ENCODE measurements around the gene ODAD4. TPM values are rescaled to one million over a fixed set of nuclear protein-coding genes. Genes with fewer than 3 reads are reported as not detected.
"Not testable (repeated sequence)": the region's sequence is repeated elsewhere in the genome, so short reads cannot be mapped to it uniquely, and the experiment has no call there.

The ODAD4 gene
- total RNA-seq, 4 donors from 2014 or later: 3.7 to 5.4 (median 5.2) TPM

GRCh38 chr17:41920580-41920955 lies 9.8 kb upstream of the ODAD4 start:
- no peaks in the 10 kb centered on the region for H3K27me3 ChIP-seq
- TF ChIP-seq EP300 (IDR thresholded peaks at IDR 0.05) (no peak), POLR2A (IDR thresholded peaks at IDR 0.05) (no peak), CTCF (IDR thresholded peaks at IDR 0.05) (no peak)
- 94 to 95% methylated on average over 5 of the region's 5 CpGs for WGBS, 2 donors
- no peak overlapping the region for H3K4me3 ChIP-seq
- H3K4me1 ChIP-seq: peaks cover 0 to 34% (median 19%) of the 10 kb centered on the region in 4 donors
- no peak overlapping the region for H3K27ac ChIP-seq
- H3K36me3 ChIP-seq: no peaks in the 10 kb centered on the region
- H3K9me3 ChIP-seq: no peaks in the 10 kb centered on the region
- no peak for DNase-seq (ENCODE audit: low spot score in 2 of 2)

GRCh38 chr17:41925991-41926590 lies 4.3 kb upstream of the ODAD4 start:
- no peak for DNase-seq (ENCODE audit: low spot score in 2 of 2)
- Histone ChIP-seq H3K9me3 (no peaks in the 10 kb centered on the region), H3K27me3 (no peaks in the 10 kb centered on the region), H3K4me1 (peaks cover 0 to 16% (median 5%) of the 10 kb centered on the region in 4 donors), H3K36me3 (no peaks in the 10 kb centered on the region), H3K4me3 (no peak overlapping the region), H3K27ac (no peak overlapping the region)
- no peak for TF ChIP-seq POLR2A (IDR thresholded peaks at IDR 0.05)
- TF ChIP-seq EP300 (IDR thresholded peaks at IDR 0.05): no peak
- TF ChIP-seq CTCF (IDR thresholded peaks at IDR 0.05): no peak
- WGBS, 2 donors: 90% methylated on average over 7 of the region's 7 CpGs

GRCh38 chr17:41928693-41929251 lies 1.6 kb upstream of the ODAD4 start:
- no peak for TF ChIP-seq EP300 (IDR thresholded peaks at IDR 0.05)
- no peak for TF ChIP-seq POLR2A (IDR thresholded peaks at IDR 0.05)
- no peak for TF ChIP-seq CTCF (IDR thresholded peaks at IDR 0.05)
- WGBS, 2 donors: 76 to 87% methylated on average over 6 of the region's 6 CpGs
- peak overlapping the region in 2 of 4 donors; percentile 34 to 87 for H3K27ac ChIP-seq

GRCh38 chr17:41930833-41931156 lies 378 bp downstream of the ODAD4 start:
- H3K36me3 ChIP-seq: peaks cover 0 to 14% (median 0%) of the 10 kb centered on the region in 3 donors
- not testable (repeated sequence) for DNase-seq (ENCODE audit: low spot score in 2 of 2); H3K9me3 ChIP-seq; H3K27me3 ChIP-seq
- H3K27ac ChIP-seq: peak overlapping the region; percentile 76 to 87 (median 86)
- 49 to 50% methylated on average over 18 of the region's 18 CpGs for WGBS, 2 donors
- H3K4me1 ChIP-seq: peaks cover 0 to 21% (median 7%) of the 10 kb centered on the region in 4 donors
- peak overlapping the region; percentile 46 to 61 (median 55) for H3K4me3 ChIP-seq

More at GRCh38 chr17:41928693-41929251, 1.6 kb upstream of the ODAD4 start:
- H3K36me3 ChIP-seq: no peaks in the 10 kb centered on the region
- DNase-seq (ENCODE audit: low spot score in 2 of 2): no peak
- no peak overlapping the region for H3K4me3 ChIP-seq
- H3K27me3 ChIP-seq: no peaks in the 10 kb centered on the region
- peaks cover 0 to 21% (median 7%) of the 10 kb centered on the region in 4 donors for H3K4me1 ChIP-seq
- no peaks in the 10 kb centered on the region for H3K9me3 ChIP-seq

- Histone ChIP-seq H3K36me3 (peaks cover 0 to 24% (median 0%) of the 10 kb centered on the region in 3 donors), H3K4me1 (peaks cover 0 to 21% (median 7%) of the 10 kb centered on the region in 4 donors)
- not testable (repeated sequence) for DNase-seq (ENCODE audit: low spot score in 2 of 2); H3K27ac ChIP-seq; H3K4me3 ChIP-seq; H3K27me3 ChIP-seq; H3K9me3 ChIP-seq
- 84 to 96% methylated on average over 4 of the region's 4 CpGs for WGBS, 2 donors
Observed at GRCh38 chr17:41931715-41932114, 1.3 kb downstream of the ODAD4 start.

- H3K27ac ChIP-seq: no peak overlapping the region
- H3K27me3 ChIP-seq: no peaks in the 10 kb centered on the region
- peaks cover 0 to 36% (median 0%) of the 10 kb centered on the region in 3 donors for H3K36me3 ChIP-seq
- WGBS, 2 donors: 31 to 42% methylated on average over 2 of the region's 2 CpGs
- TF ChIP-seq CTCF (IDR thresholded peaks at IDR 0.05): no peak
- TF ChIP-seq POLR2A (IDR thresholded peaks at IDR 0.05): no peak
- no peak for TF ChIP-seq EP300 (IDR thresholded peaks at IDR 0.05)
- peaks cover 0 to 21% (median 7%) of the 10 kb centered on the region in 4 donors for H3K4me1 ChIP-seq
- no peak overlapping the region for H3K4me3 ChIP-seq
- H3K9me3 ChIP-seq: no peaks in the 10 kb centered on the region
- no peak for DNase-seq (ENCODE audit: low spot score in 2 of 2)
Observed at GRCh38 chr17:41932816-41933389, 2.5 kb downstream of the ODAD4 start.

Data from tibial nerve (tissue), 4 donors.